Activated naive CD8-positive, alpha-beta T cell treated with anti-CD3 and anti-CD28 coated beads, Interleukin-2, amount 10 ng/mL, durations not matched to agents 7 days and 5 days (primary cell): ENCODE data around the gene TRABD. TPM values are rescaled to one million over a fixed set of nuclear protein-coding genes. Genes with fewer than 3 reads are reported as not detected.
A peak's percentile ranks its signal among the peaks of the same experiment; 100 is the strongest.
"Not testable (repeated sequence)": the region's sequence is repeated elsewhere in the genome, so short reads cannot be mapped to it uniquely, and the experiment has no call there.

Experiments used
- ATAC-seq: fragments of 150-1000 bp; cut with Tn5 transposase; one replicate; pipeline ENCODE4 v1.10.0; 2021; ENCODE audit warnings: low read depth, moderate library complexity
- POLR2A ChIA-PET: fragments of 350-600 bp; sonication (Branson Sonifier 250); formaldehyde crosslinking; loops from one replicate; lab custom pipeline; 2021; ENCODE audit warnings: antibody characterized with exemption; lab: Charles Lee
- DNase-seq: peaks from one replicate; pipeline ENCODE4 v3.0.0; 2021
- H3K27ac Mint-ChIP-seq: one replicate; pipeline ENCODE4 v1.8.0; 2022; ENCODE audit warnings: mild to moderate bottlenecking, mixed read lengths
- H3K27me3 Mint-ChIP-seq: one replicate; pipeline ENCODE4 v1.8.0; 2022; ENCODE audit warnings: mild to moderate bottlenecking, moderate library complexity, mixed read lengths
- H3K36me3 Mint-ChIP-seq: one replicate; pipeline ENCODE4 v1.8.0; 2021; ENCODE audit warnings: mild to moderate bottlenecking, mixed read lengths
- H3K4me1 Mint-ChIP-seq: one replicate; pipeline ENCODE4 v1.8.0; 2021; ENCODE audit warnings: mixed read lengths
- H3K4me3 Mint-ChIP-seq: one replicate; pipeline ENCODE4 v1.8.0; 2022; ENCODE audit warnings: mild to moderate bottlenecking, moderate library complexity, mixed read lengths
- H3K9me3 Mint-ChIP-seq: one replicate; pipeline ENCODE4 v1.8.0; 2021; ENCODE audit warnings: mixed read lengths
- total RNA-seq, 2 experiments: library from RNA; stranded (reverse); gene quantifications; one replicate each; pipeline ENCODE4 v1.2.3, GENCODE V29; 2021

Gene TRABD
- total RNA-seq, result 100 to 1,000 TPM; 116 to 121 TPM

- H3K4me3 Mint-ChIP-seq, result peak within 1 kb of the TSS; percentile 95
- POLR2A ChIA-PET, result no interaction called here
- H3K9me3 Mint-ChIP-seq, result no peaks in the 10 kb centered on the region
These were observed at the start of gene TRABD for GRCh38 chr22:50185375-50186087. TRABD (plus strand) TSS chr22:50185913; CDS start chr22:50193061, 7,148 bp downstream.

GRCh38 chr22:50136581-50137015 lies 49.1 kb upstream of the TRABD start:
- no peak for ATAC-seq
- Mint-ChIP-seq H3K4me3 (no peak overlapping the region), H3K36me3 (no peaks in the 10 kb centered on the region), H3K27ac (no peak overlapping the region), H3K27me3 (peaks cover 31% of the 10 kb centered on the region), H3K9me3 (no peaks in the 10 kb centered on the region), H3K4me1 (no peaks in the 10 kb centered on the region)
- POLR2A ChIA-PET, result no interaction called here
- DNase-seq, result no peak

More at GRCh38 chr22:50185375-50186087, at the start of gene TRABD:
- Mint-ChIP-seq H3K27ac (peak within 1 kb of the TSS; percentile 93), H3K27me3 (no peaks in the 10 kb centered on the region), H3K4me1 (peaks cover 18% of the 10 kb centered on the region), H3K36me3 (peaks cover 2% of the 10 kb centered on the region)
- DNase-seq (peak; percentile 93), ATAC-seq (peak; percentile 57)

GRCh38 chr22:50137277-50137676 lies 48.4 kb upstream of the TRABD start:
- ATAC-seq, H3K36me3 Mint-ChIP-seq, H3K4me1 Mint-ChIP-seq, H3K4me3 Mint-ChIP-seq, POLR2A ChIA-PET, DNase-seq, H3K27ac Mint-ChIP-seq, H3K9me3 Mint-ChIP-seq: not testable (repeated sequence)
- H3K27me3 Mint-ChIP-seq, result peaks cover 31% of the 10 kb centered on the region

GRCh38 chr22:50138041-50138440 lies 47.7 kb upstream of the TRABD start:
- Mint-ChIP-seq H3K4me1 (no peaks in the 10 kb centered on the region), H3K4me3 (no peak overlapping the region), H3K36me3 (no peaks in the 10 kb centered on the region), H3K27me3 (peaks cover 32% of the 10 kb centered on the region), H3K9me3 (no peaks in the 10 kb centered on the region), H3K27ac (no peak overlapping the region)
- POLR2A ChIA-PET, result no interaction called here
- no peak for DNase-seq
- no peak for ATAC-seq

GRCh38 chr22:50138988-50139387 lies 46.7 kb upstream of the TRABD start:
- DNase-seq (no peak), ATAC-seq (no peak)
- H3K4me1 Mint-ChIP-seq, result no peaks in the 10 kb centered on the region
- H3K27ac Mint-ChIP-seq, result no peak overlapping the region
- no peaks in the 10 kb centered on the region for H3K9me3 Mint-ChIP-seq
- H3K27me3 Mint-ChIP-seq, result peaks cover 31% of the 10 kb centered on the region
- no peak overlapping the region for H3K4me3 Mint-ChIP-seq
- POLR2A ChIA-PET, result no interaction called here
- no peaks in the 10 kb centered on the region for H3K36me3 Mint-ChIP-seq

GRCh38 chr22:50139843-50140415 lies 45.8 kb upstream of the TRABD start:
- POLR2A ChIA-PET, result no interaction called here
- no peaks in the 10 kb centered on the region for H3K4me1 Mint-ChIP-seq
- H3K36me3 Mint-ChIP-seq, result no peaks in the 10 kb centered on the region
- DNase-seq, result no peak
- H3K4me3 Mint-ChIP-seq, result no peak overlapping the region
- peaks cover 26% of the 10 kb centered on the region for H3K27me3 Mint-ChIP-seq
- H3K9me3 Mint-ChIP-seq, result no peaks in the 10 kb centered on the region
- no peak for ATAC-seq
- no peak overlapping the region for H3K27ac Mint-ChIP-seq

GRCh38 chr22:50140615-50141014 lies 45.1 kb upstream of the TRABD start:
- H3K27ac Mint-ChIP-seq, result no peak overlapping the region
- H3K4me3 Mint-ChIP-seq, result no peak overlapping the region
- no peaks in the 10 kb centered on the region for H3K36me3 Mint-ChIP-seq
- POLR2A ChIA-PET, result no interaction called here
- no peak for DNase-seq
- peaks cover 26% of the 10 kb centered on the region for H3K27me3 Mint-ChIP-seq
- no peak for ATAC-seq
- no peaks in the 10 kb centered on the region for H3K4me1 Mint-ChIP-seq
- no peaks in the 10 kb centered on the region for H3K9me3 Mint-ChIP-seq

- H3K4me3 Mint-ChIP-seq, result no peak overlapping the region
- peaks cover 20% of the 10 kb centered on the region for H3K27me3 Mint-ChIP-seq
These were observed 44.3 kb upstream of the TRABD start for GRCh38 chr22:50141462-50141861.

GRCh38 chr22:50141891-50142363 lies 43.8 kb upstream of the TRABD start:
- Mint-ChIP-seq H3K4me1 (peaks cover 2% of the 10 kb centered on the region), H3K27me3 (peaks cover 17% of the 10 kb centered on the region), H3K36me3 (no peaks in the 10 kb centered on the region), H3K4me3 (no peak overlapping the region), H3K9me3 (no peaks in the 10 kb centered on the region), H3K27ac (no peak overlapping the region)
- DNase-seq (no peak), ATAC-seq (no peak)
- POLR2A ChIA-PET, result no interaction called here

More at GRCh38 chr22:50141462-50141861, 44.3 kb upstream of the TRABD start:
- Mint-ChIP-seq H3K27ac (no peak overlapping the region), H3K9me3 (no peaks in the 10 kb centered on the region), H3K36me3 (no peaks in the 10 kb centered on the region), H3K4me1 (no peaks in the 10 kb centered on the region)
- DNase-seq, result no peak
- no peak for ATAC-seq
- POLR2A ChIA-PET, result no interaction called here

- peaks cover 2% of the 10 kb centered on the region for H3K4me1 Mint-ChIP-seq
- H3K4me3 Mint-ChIP-seq, result no peak overlapping the region
- POLR2A ChIA-PET, result no interaction called here
- H3K36me3 Mint-ChIP-seq, result no peaks in the 10 kb centered on the region
- peaks cover 17% of the 10 kb centered on the region for H3K27me3 Mint-ChIP-seq
- no peaks in the 10 kb centered on the region for H3K9me3 Mint-ChIP-seq
- no peak for ATAC-seq
- H3K27ac Mint-ChIP-seq, result no peak overlapping the region
- no peak for DNase-seq
These were observed 42.6 kb upstream of the TRABD start for GRCh38 chr22:50143096-50143495.

GRCh38 chr22:50144005-50144614 lies 41.6 kb upstream of the TRABD start:
- POLR2A ChIA-PET, result no interaction called here
- no peak overlapping the region for H3K4me3 Mint-ChIP-seq
- no peaks in the 10 kb centered on the region for H3K36me3 Mint-ChIP-seq
- DNase-seq (no peak), ATAC-seq (no peak)
- H3K4me1 Mint-ChIP-seq, result peaks cover 2% of the 10 kb centered on the region
- no peaks in the 10 kb centered on the region for H3K9me3 Mint-ChIP-seq
- no peak overlapping the region for H3K27ac Mint-ChIP-seq
- peaks cover 17% of the 10 kb centered on the region for H3K27me3 Mint-ChIP-seq

- Mint-ChIP-seq H3K9me3 (no peaks in the 10 kb centered on the region), H3K27ac (no peak overlapping the region), H3K27me3 (peaks cover 5% of the 10 kb centered on the region), H3K4me1 (peaks cover 4% of the 10 kb centered on the region), H3K36me3 (no peaks in the 10 kb centered on the region), H3K4me3 (no peak overlapping the region)
- ATAC-seq (no peak), DNase-seq (no peak)
- POLR2A ChIA-PET, result no interaction called here
These were observed 39.8 kb upstream of the TRABD start for GRCh38 chr22:50145721-50146438.

GRCh38 chr22:50146439-50147238 lies 39.1 kb upstream of the TRABD start:
- DNase-seq (no peak), ATAC-seq (no peak)
- Mint-ChIP-seq H3K27me3 (peaks cover 5% of the 10 kb centered on the region), H3K27ac (no peak overlapping the region), H3K9me3 (no peaks in the 10 kb centered on the region), H3K4me1 (peaks cover 4% of the 10 kb centered on the region), H3K4me3 (no peak overlapping the region), H3K36me3 (no peaks in the 10 kb centered on the region)
- POLR2A ChIA-PET, result no interaction called here
